HG03064 (cell line): ENCODE measurements around the gene HDAC1.
"Not testable (repeated sequence)": the region's sequence is repeated elsewhere in the genome, so short reads cannot be mapped to it uniquely, and the experiment has no call there.

Experiments
- ATAC-seq: cut with Tn5 transposase; IDR thresholded peaks from one replicate; pipeline ENCODE4 v1.9.1; 2021; ENCODE audit warnings: low read depth; ENCODE audit not compliant: unreplicated experiment

HDAC1 gene

GRCh38 chr1:32273391-32274208 lies 18.3 kb upstream of the HDAC1 start:
- ATAC-seq: no peak

- ATAC-seq: no peak
These were observed 17.1 kb upstream of the HDAC1 start for GRCh38 chr1:32274646-32275340.

GRCh38 chr1:32275424-32275823 lies 16.5 kb upstream of the HDAC1 start:
- no peak for ATAC-seq

GRCh38 chr1:32276032-32276782 lies 15.7 kb upstream of the HDAC1 start:
- no peak for ATAC-seq

GRCh38 chr1:32284777-32285176 lies 7.1 kb upstream of the HDAC1 start:
- ATAC-seq: not testable (repeated sequence)

- ATAC-seq: no peak
These were observed 6.2 kb upstream of the HDAC1 start for GRCh38 chr1:32285658-32286057.

- ATAC-seq: no peak
These were observed 5.1 kb upstream of the HDAC1 start for GRCh38 chr1:32286763-32287162.

GRCh38 chr1:32289256-32289655 lies 2.6 kb upstream of the HDAC1 start:
- ATAC-seq: no peak

- no peak for ATAC-seq
These were observed 657 bp upstream of the HDAC1 start for GRCh38 chr1:32291145-32291707.

GRCh38 chr1:32298211-32298610 lies 6.3 kb downstream of the HDAC1 start:
- ATAC-seq: not testable (repeated sequence)

GRCh38 chr1:32299327-32299726 lies 7.4 kb downstream of the HDAC1 start:
- ATAC-seq: no peak

GRCh38 chr1:32303358-32303757 lies 11.5 kb downstream of the HDAC1 start:
- no peak for ATAC-seq

GRCh38 chr1:32303997-32304622 lies 12.2 kb downstream of the HDAC1 start:
- ATAC-seq: no peak

- ATAC-seq: no peak
These were observed 13.4 kb downstream of the HDAC1 start for GRCh38 chr1:32305310-32305709.

- ATAC-seq: no peak
These were observed 15.4 kb downstream of the HDAC1 start for GRCh38 chr1:32307324-32307723.

GRCh38 chr1:32309960-32310359 lies 18.1 kb downstream of the HDAC1 start:
- ATAC-seq: no peak

GRCh38 chr1:32311709-32312393 lies 20.0 kb downstream of the HDAC1 start:
- ATAC-seq: no peak

GRCh38 chr1:32316903-32317277 lies 25.0 kb downstream of the HDAC1 start:
- ATAC-seq: no peak

GRCh38 chr1:32318127-32318869 lies 26.4 kb downstream of the HDAC1 start:
- no peak for ATAC-seq
